Bronchial epithelial cell (primary cell): ENCODE data around the gene AKAP6. TPM values are rescaled to one million over a fixed set of nuclear protein-coding genes. Genes with fewer than 3 reads are reported as not detected.

Experiments
- DNase-seq: peaks from one replicate; pipeline ENCODE4 v3.0.0-alpha.2; 2010; ENCODE audit warnings: low read depth
- FAIRE-seq: peaks from 2 replicates; lab custom pipeline; 2011; peaks lifted over from hg19 to GRCh38; lab: Jason Lieb, UNC
- H3K27me3 ChIP-seq: 2 replicates; pipeline ENCODE4 v1.5.1; 2011; ENCODE audit warnings: low read length; ENCODE audit not compliant: control insufficient read depth, insufficient read depth
- H3K36me3 ChIP-seq: 2 replicates; pipeline ENCODE4 v1.5.1; 2011; ENCODE audit warnings: low read length; ENCODE audit not compliant: control insufficient read depth, insufficient read depth
- H3K4me3 ChIP-seq: 2 replicates; pipeline ENCODE4 v1.5.1; 2011; ENCODE audit warnings: mild to moderate bottlenecking, low read depth, low read length, control low read depth
- total RNA-seq: library from RNA; depleted of rRNA; stranded (reverse); fragments of >200 nt; gene quantifications from 2 replicates; pipeline ENCODE4 v1.2.1, GENCODE V29; 2014
- TF ChIP-seq, protein P1 (sequence below): IDR thresholded peaks from 2 replicates; pipeline ENCODE4 v1.5.1; 2011; ENCODE audit warnings: mild to moderate bottlenecking, moderate library complexity, low read length, control low read depth, inconsistent platforms; ENCODE audit not compliant: insufficient read depth, severe bottlenecking

AKAP6 gene
- total RNA-seq, 1 donor from 2014 or later: 4.2 TPM

DNA sequence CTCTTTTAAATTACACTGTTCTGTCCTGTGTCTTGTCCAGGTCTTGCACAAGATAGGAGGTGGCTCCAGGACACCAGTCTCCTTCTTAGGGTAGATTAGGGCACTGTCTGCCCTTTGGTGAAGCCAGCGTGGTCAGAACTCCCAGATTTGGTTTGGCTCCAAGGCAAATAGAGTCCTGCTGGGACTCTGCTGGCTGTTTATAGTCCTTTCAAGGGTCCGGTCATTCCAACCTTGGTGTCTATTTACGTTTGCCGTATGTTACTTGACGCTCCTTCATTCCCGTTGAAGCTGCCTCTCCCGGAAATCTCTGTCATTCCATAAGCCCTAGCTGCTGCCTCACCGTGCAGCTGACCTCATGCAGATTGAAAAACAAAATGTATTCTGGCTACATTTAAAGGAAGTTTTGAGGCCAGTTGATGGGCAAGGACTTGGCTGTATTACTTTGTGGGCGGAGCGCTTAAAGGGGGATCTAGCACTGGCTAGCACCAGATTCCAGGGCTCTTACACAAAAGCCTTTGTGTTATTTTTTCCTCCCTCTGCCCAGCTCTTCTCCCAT lies 180.6 kb downstream of the AKAP6 start:
- TF ChIP-seq, protein P1, sequence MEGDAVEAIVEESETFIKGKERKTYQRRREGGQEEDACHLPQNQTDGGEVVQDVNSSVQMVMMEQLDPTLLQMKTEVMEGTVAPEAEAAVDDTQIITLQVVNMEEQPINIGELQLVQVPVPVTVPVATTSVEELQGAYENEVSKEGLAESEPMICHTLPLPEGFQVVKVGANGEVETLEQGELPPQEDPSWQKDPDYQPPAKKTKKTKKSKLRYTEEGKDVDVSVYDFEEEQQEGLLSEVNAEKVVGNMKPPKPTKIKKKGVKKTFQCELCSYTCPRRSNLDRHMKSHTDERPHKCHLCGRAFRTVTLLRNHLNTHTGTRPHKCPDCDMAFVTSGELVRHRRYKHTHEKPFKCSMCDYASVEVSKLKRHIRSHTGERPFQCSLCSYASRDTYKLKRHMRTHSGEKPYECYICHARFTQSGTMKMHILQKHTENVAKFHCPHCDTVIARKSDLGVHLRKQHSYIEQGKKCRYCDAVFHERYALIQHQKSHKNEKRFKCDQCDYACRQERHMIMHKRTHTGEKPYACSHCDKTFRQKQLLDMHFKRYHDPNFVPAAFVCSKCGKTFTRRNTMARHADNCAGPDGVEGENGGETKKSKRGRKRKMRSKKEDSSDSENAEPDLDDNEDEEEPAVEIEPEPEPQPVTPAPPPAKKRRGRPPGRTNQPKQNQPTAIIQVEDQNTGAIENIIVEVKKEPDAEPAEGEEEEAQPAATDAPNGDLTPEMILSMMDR: no peak
- Histone ChIP-seq H3K36me3 (no peaks in the 10 kb centered on the region), H3K27me3 (no peaks in the 10 kb centered on the region), H3K4me3 (no peak overlapping the region)
- DNase-seq (peak; percentile 93), FAIRE-seq (no peak)

DNA sequence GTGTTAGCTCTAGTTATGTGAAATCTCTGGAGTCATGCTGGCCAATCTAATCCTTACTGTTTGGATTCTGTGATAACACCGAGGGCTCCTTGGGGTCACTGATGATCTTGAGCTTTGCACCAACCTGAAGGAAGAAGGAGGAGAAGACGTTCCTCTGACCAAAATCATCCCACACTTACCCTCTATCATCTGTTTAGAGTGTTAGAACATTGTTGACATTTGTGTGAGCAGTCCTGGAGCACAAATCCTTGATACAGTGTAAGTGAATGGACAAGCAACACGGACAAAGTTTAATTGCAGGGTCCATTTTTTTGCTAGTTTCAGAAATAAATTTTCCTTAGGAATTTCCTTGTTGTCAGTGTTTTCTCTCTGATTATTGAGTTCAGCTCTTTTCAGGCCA lies 181.7 kb downstream of the AKAP6 start:
- no peaks in the 10 kb centered on the region for H3K36me3 ChIP-seq
- TF ChIP-seq, protein P1: no peak
- FAIRE-seq (peak; percentile 62), DNase-seq (no peak)
- H3K27me3 ChIP-seq: no peaks in the 10 kb centered on the region
- H3K4me3 ChIP-seq: no peak overlapping the region

DNA sequence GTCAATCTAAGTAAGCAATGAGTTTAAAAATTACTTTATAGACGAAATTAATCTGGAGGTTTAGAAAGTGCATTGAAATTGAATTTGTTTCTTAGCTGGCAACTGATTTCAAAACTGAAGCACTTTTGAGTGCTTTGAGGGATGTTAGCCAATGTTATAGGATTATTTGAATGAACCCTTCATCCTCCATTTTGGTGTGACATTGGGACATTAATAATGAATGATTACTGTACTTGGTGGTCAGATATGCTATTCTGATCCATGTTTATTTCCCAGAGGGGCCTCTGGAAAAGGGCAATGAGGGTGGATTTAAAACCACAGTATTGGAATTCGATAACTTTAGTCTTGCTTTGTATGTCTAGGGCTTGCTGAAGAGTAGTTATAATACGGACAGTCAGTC lies 183.2 kb downstream of the AKAP6 start:
- DNase-seq (no peak), FAIRE-seq (no peak)

DNA sequence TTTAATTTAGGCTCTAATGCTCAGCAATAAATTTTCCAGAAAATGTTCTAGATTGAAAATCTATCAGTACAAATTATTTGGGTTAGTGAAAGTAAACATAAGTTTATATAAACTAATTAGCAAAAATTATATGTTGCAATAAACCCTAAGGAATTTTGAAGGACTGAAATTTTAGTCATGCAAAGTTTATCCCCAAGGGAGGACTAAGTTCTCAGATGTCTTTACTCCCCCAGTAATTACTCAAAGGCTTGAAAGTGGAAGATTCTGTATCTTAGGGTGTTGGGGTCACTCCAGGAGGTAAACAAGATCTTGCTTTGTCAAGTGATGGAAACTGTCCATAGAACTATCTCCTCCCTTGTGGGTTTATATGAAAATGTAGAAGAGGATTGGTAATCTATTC lies 183.7 kb downstream of the AKAP6 start:
- no peak overlapping the region for H3K4me3 ChIP-seq
- DNase-seq (no peak), FAIRE-seq (no peak)
- H3K36me3 ChIP-seq: no peaks in the 10 kb centered on the region
- no peaks in the 10 kb centered on the region for H3K27me3 ChIP-seq
- TF ChIP-seq, protein P1: no peak

More for the DNA sequence above, 183.2 kb downstream of the AKAP6 start:
- TF ChIP-seq, protein P1: no peak
- Histone ChIP-seq H3K4me3 (no peak overlapping the region), H3K27me3 (no peaks in the 10 kb centered on the region), H3K36me3 (no peaks in the 10 kb centered on the region)

DNA sequence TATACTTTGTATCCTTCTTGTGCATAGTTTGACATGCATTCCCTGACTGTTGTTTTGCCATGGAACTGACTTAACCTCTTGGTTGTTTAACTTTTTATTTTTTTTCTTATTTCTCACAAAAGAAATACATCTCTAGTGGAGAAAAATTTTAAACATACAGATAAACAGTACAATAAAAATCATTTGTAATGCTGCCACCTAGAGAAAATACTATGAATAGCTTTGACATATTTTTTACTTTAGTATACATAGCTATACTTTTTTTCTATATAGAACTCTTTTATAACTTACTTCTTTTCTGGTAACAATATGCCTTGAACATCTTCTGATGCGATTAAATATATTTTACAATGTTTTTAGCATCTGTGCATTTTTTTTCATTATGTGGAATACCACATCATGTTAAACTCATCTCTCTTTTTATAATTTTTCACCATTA lies 184.5 kb downstream of the AKAP6 start:
- H3K36me3 ChIP-seq: no peaks in the 10 kb centered on the region
- no peaks in the 10 kb centered on the region for H3K27me3 ChIP-seq
- TF ChIP-seq, protein P1: peak; percentile 2
- FAIRE-seq (no peak), DNase-seq (peak; percentile 46)
- no peak overlapping the region for H3K4me3 ChIP-seq

DNA sequence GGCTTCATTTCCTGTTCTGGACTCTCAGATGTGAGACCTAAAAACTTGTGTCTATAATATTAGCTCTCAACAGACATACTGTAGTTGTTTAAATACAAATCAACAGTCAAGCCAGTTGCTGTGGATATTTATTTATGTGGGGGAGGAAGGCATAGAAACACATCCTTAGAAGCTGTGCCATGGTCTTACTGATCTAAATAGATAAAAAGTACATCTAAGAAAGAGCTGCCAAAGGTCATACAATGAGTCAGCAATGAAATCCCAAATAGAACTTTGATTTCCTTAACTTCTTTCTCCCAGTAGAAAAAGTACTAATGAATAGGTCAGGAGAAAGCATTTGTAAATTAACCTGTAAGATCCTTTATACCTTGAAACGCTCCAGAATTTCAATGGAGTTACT lies 185.1 kb downstream of the AKAP6 start:
- peak; percentile 13 for DNase-seq
- TF ChIP-seq, protein P1: no peak
- no peaks in the 10 kb centered on the region for H3K36me3 ChIP-seq
- H3K4me3 ChIP-seq: no peak overlapping the region
- no peaks in the 10 kb centered on the region for H3K27me3 ChIP-seq
- no peak for FAIRE-seq
